HG03558 (cell line): ENCODE data around the gene LILRA6.

Experiments
- ATAC-seq: cut with Tn5 transposase; IDR thresholded peaks from one replicate; pipeline ENCODE4 v1.9.1; 2021; ENCODE audit warnings: moderate number of reproducible peaks; ENCODE audit not compliant: unreplicated experiment; ENCODE audit errors: extremely low read depth

Gene LILRA6

DNA sequence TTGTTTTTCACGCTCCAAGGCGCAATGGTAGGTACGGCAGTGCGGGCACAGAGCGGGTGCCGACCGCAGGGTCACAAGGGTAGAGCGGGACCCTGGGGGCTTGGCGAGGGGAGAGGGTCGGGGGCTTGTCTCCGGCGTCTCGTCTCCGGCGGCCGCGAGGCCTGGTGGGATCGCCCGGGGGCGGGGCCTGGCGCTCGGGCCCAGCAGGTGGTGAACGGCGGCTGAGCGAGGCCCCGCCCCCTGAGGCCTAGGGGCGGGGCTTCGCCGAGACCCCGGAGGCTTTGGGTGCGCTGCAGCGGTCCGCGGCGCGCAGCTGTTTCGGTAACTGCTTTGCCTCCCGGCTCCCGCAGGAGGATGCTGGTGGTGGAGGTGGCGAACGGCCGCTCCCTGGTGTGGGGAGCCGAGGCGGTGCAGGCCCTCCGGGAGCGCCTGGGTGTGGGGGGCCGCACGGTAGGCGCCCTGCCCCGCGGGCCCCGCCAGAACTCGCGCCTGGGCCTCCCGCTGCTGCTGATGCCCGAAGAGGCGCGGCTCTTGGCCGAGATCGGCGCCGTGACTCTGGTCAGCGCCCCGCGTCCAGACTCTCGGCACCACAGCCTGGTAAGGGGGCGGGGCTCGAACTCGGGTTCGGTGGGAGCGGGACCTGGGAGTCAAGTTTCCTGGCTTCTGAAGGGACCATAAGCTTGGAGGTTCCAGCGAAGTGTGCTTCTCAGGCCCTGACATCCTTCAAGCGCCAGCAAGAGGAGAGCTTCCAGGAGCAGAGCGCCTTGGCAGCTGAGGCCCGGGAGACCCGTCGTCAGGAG is 51.4 kb downstream of the LILRA6 start, which contains the start of gene TSEN34:
Gene TSEN34 (plus strand): TSS at position 298 of the 800 bp plus-strand sequence. CDS start 57 bp downstream, at position 355.
- peak; percentile 11 for ATAC-seq

DNA sequence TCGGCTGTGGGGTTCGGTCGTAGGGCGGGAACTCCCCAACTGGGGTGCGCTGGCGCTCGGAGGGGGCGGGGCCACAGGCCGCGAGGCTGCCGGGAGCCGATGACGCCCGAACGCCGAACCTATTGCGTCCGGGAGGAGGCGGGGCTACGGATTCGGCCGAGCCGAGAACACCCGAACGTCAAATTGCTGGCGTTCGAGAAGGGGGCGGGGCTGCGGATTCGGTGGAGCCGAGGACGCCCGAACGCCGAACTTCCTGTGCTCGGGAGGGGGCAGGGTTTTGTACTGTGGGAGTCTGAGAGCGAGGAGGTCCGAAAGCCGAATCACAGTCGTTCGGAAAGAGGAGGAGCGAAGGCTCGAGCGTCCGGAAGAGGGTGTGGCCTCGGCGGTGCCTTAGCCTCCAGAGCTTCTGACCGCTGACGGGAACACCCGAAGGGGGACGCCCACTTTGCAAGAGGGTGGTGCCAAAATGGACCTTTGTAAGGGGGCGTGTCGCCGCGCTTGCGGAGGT is 52.0 kb downstream of the LILRA6 start:
- peak; percentile 26 for ATAC-seq

DNA sequence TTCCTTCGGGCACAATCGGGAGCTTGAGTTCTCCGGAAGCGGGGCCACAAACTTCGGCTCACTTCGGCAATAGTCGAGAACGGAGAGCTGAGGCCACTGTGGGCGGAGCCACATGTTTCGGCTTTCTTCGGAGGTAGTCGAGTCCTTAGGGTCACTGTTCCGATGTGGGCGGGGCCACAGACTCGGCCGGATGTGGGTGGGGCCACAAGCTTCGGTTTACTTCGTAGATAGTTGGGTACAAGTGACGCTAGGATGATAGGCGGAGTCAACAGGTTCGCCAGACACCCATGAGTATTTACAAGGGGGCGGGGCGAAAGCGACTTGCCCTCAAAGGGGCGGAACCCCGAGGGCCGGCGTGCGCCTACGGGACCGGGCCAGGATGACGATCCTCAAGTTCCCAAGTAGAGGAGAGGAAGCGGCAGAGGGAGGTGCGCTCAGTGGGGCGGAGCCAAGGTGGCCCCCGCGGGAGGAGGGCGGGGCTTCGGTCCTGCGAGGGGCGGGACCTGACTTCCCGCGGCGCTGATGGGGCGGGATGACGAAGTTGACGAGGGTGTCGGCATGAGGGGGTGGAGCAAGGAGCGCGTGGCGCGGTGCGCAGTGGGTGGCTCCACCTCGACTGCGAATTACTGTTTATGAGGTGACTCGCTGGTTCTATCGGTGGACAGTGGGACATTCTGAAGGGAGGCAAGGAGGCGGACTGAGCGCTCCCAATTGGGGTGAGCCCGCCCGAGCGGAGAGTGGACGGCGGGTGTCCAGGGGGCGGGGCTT is 52.7 kb downstream of the LILRA6 start:
- peak; percentile 23 for ATAC-seq

DNA sequence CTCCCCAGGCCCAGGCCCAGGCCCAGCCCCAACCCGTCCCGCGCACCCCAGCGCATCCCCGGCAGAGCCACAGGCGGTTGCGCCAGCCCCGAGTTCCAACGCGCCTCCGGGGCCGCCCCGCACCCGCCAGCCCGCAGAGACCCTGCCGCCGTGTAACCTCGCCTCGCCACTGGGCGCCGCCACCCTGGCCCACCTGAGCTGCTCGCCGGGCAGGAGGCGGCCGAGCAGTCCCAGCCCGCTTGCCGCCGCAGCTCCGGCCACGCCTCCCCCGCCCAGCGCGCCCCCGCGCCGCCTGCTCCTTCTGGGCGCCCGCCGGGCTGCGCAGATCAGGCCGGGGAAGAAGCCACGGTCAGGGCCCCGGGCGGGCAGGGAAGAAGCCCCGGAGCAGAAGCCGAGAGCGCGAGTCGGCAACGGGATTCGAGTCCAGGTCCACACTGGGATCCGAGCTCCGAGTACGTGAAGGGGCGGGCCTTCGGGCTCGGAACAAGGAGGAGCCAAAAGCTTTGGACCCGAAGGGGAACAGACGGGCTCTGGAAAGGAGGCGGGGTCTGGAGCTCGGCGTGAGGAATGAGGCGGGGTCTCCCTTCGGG is 53.4 kb downstream of the LILRA6 start, which contains the start of gene MBOAT7:
Gene MBOAT7 (minus strand): TSS at position 436 of the 590 bp plus-strand sequence. CDS start 1,072 bp downstream, outside the sequence.
- ATAC-seq: peak; percentile 8

DNA sequence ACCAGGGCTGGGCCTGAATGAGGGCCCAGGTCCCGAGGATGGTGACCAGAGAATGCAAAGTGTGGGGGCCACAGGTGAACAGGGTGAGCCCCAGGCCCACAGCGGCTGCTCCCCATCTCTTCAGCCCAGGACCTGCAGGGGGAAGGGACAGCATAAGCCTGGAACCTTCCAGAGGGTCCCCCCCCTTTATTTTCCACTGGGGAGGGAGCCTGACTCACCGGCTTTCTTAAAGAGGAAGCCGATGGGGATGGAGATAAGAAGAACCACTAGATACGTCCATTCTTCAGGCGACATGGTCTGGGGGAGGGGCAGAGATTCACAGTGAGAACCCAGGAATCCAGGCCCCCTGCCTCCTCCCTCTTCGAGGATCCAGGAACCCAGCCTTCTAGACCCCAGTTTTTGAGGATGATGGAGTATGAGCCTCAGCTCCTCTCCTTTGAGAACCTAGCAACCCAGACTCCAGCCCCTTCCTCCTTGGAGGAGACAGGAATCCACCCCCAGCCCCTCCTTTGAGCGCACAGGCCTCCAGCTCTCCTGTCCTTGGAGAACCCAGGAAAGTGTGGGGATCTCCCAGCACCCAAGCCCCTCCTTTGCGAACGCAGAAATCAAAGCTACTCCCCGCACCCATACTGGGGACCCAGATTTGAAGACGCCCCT is 54.2 kb downstream of the LILRA6 start:
- no peak for ATAC-seq

DNA sequence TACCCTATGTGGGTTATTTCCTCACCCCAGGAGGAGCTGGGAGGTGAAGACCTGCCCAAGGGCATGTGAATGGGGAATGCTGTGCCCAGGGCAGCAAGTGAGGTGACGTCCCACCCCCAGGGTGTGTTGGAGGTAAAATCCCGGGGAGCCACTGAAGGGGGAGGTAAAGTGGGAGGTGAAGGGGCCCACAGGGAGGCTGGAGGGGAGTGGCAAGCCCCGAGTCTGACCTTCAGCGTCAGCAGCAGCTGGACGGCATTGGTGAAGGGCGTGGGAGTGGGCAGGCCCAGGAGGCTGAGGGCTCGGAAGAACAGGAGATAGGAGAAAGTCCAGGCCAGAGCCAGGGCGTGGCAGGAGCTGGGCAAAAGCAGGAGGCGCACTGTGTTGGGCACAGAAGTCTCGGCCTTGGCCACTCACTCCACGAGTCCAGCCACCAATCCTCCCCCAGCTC is 55.6 kb downstream of the LILRA6 start:
- ATAC-seq: no peak
